ENCODE measurements around the gene AKAP6. TPM values are rescaled to one million over a fixed set of nuclear protein-coding genes. Genes with fewer than 3 reads are reported as not detected.

AKAP6 gene
- total RNA-seq, 1 donor from 2014 or later: 3.6 TPM

DNA sequence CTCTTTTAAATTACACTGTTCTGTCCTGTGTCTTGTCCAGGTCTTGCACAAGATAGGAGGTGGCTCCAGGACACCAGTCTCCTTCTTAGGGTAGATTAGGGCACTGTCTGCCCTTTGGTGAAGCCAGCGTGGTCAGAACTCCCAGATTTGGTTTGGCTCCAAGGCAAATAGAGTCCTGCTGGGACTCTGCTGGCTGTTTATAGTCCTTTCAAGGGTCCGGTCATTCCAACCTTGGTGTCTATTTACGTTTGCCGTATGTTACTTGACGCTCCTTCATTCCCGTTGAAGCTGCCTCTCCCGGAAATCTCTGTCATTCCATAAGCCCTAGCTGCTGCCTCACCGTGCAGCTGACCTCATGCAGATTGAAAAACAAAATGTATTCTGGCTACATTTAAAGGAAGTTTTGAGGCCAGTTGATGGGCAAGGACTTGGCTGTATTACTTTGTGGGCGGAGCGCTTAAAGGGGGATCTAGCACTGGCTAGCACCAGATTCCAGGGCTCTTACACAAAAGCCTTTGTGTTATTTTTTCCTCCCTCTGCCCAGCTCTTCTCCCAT lies 180.6 kb downstream of the AKAP6 start:
- TF ChIP-seq, protein P1, sequence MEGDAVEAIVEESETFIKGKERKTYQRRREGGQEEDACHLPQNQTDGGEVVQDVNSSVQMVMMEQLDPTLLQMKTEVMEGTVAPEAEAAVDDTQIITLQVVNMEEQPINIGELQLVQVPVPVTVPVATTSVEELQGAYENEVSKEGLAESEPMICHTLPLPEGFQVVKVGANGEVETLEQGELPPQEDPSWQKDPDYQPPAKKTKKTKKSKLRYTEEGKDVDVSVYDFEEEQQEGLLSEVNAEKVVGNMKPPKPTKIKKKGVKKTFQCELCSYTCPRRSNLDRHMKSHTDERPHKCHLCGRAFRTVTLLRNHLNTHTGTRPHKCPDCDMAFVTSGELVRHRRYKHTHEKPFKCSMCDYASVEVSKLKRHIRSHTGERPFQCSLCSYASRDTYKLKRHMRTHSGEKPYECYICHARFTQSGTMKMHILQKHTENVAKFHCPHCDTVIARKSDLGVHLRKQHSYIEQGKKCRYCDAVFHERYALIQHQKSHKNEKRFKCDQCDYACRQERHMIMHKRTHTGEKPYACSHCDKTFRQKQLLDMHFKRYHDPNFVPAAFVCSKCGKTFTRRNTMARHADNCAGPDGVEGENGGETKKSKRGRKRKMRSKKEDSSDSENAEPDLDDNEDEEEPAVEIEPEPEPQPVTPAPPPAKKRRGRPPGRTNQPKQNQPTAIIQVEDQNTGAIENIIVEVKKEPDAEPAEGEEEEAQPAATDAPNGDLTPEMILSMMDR (IDR thresholded peaks at IDR 0.05): no peak
- no peak for DNase-seq (ENCODE audit: low spot score)
- no peaks in the 10 kb centered on the region for H3K9me3 Mint-ChIP-seq (ENCODE audit: low read depth)
- no peaks in the 10 kb centered on the region for H3K36me3 Mint-ChIP-seq (ENCODE audit: low read depth)
- peak overlapping the region; percentile 23 for H3K4me3 Mint-ChIP-seq (ENCODE audit: unreplicated experiment)
- H3K27me3 Mint-ChIP-seq (ENCODE audit: low read depth): no peaks in the 10 kb centered on the region
- H3K4me1 Mint-ChIP-seq (ENCODE audit: low read depth): peaks cover 56% of the 10 kb centered on the region
- peak overlapping the region; percentile 94 for H3K27ac Mint-ChIP-seq (ENCODE audit: unreplicated experiment)

GRCh38 chr14:32510815-32511214 lies 181.7 kb downstream of the AKAP6 start:
- Mint-ChIP-seq H3K9me3 (ENCODE audit: low read depth) (no peaks in the 10 kb centered on the region), H3K4me3 (ENCODE audit: unreplicated experiment) (no peak overlapping the region), H3K36me3 (ENCODE audit: low read depth) (no peaks in the 10 kb centered on the region), H3K4me1 (ENCODE audit: low read depth) (peaks cover 56% of the 10 kb centered on the region), H3K27ac (ENCODE audit: unreplicated experiment) (peak overlapping the region; percentile 89), H3K27me3 (ENCODE audit: low read depth) (no peaks in the 10 kb centered on the region)
- TF ChIP-seq, protein P1 (IDR thresholded peaks at IDR 0.05): no peak
- no peak for DNase-seq (ENCODE audit: low spot score)

DNA sequence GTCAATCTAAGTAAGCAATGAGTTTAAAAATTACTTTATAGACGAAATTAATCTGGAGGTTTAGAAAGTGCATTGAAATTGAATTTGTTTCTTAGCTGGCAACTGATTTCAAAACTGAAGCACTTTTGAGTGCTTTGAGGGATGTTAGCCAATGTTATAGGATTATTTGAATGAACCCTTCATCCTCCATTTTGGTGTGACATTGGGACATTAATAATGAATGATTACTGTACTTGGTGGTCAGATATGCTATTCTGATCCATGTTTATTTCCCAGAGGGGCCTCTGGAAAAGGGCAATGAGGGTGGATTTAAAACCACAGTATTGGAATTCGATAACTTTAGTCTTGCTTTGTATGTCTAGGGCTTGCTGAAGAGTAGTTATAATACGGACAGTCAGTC lies 183.2 kb downstream of the AKAP6 start:
- no peaks in the 10 kb centered on the region for H3K9me3 Mint-ChIP-seq (ENCODE audit: low read depth)
- no peak for DNase-seq (ENCODE audit: low spot score)
- peaks cover 52% of the 10 kb centered on the region for H3K4me1 Mint-ChIP-seq (ENCODE audit: low read depth)
- H3K36me3 Mint-ChIP-seq (ENCODE audit: low read depth): no peaks in the 10 kb centered on the region
- no peaks in the 10 kb centered on the region for H3K27me3 Mint-ChIP-seq (ENCODE audit: low read depth)
- TF ChIP-seq, protein P1 (IDR thresholded peaks at IDR 0.05): no peak
- H3K4me3 Mint-ChIP-seq (ENCODE audit: unreplicated experiment): no peak overlapping the region
- no peak overlapping the region for H3K27ac Mint-ChIP-seq (ENCODE audit: unreplicated experiment)

GRCh38 chr14:32512813-32513212 lies 183.7 kb downstream of the AKAP6 start:
- Mint-ChIP-seq H3K9me3 (ENCODE audit: low read depth) (no peaks in the 10 kb centered on the region), H3K4me3 (ENCODE audit: unreplicated experiment) (no peak overlapping the region), H3K27me3 (ENCODE audit: low read depth) (no peaks in the 10 kb centered on the region), H3K36me3 (ENCODE audit: low read depth) (no peaks in the 10 kb centered on the region), H3K27ac (ENCODE audit: unreplicated experiment) (peak overlapping the region; percentile 25), H3K4me1 (ENCODE audit: low read depth) (peaks cover 47% of the 10 kb centered on the region)
- TF ChIP-seq, protein P1 (IDR thresholded peaks at IDR 0.05): no peak
- no peak for DNase-seq (ENCODE audit: low spot score)

DNA sequence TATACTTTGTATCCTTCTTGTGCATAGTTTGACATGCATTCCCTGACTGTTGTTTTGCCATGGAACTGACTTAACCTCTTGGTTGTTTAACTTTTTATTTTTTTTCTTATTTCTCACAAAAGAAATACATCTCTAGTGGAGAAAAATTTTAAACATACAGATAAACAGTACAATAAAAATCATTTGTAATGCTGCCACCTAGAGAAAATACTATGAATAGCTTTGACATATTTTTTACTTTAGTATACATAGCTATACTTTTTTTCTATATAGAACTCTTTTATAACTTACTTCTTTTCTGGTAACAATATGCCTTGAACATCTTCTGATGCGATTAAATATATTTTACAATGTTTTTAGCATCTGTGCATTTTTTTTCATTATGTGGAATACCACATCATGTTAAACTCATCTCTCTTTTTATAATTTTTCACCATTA lies 184.5 kb downstream of the AKAP6 start:
- Mint-ChIP-seq H3K4me1 (ENCODE audit: low read depth) (peaks cover 40% of the 10 kb centered on the region), H3K27ac (ENCODE audit: unreplicated experiment) (peak overlapping the region; percentile 72), H3K27me3 (ENCODE audit: low read depth) (no peaks in the 10 kb centered on the region), H3K9me3 (ENCODE audit: low read depth) (peaks cover 4% of the 10 kb centered on the region), H3K36me3 (ENCODE audit: low read depth) (no peaks in the 10 kb centered on the region), H3K4me3 (ENCODE audit: unreplicated experiment) (no peak overlapping the region)
- TF ChIP-seq, protein P1 (IDR thresholded peaks at IDR 0.05): peak; percentile 88
- DNase-seq (ENCODE audit: low spot score): no peak

Measured in chondrocyte (in vitro differentiated cells).